Esophagus muscularis mucosa (tissue), 4 donors: ENCODE data around the gene PIK3R3. TPM values are rescaled to one million over a fixed set of nuclear protein-coding genes. Genes with fewer than 3 reads are reported as not detected.

Experiments used
- DNase-seq: peaks from one replicate; pipeline ENCODE4 v3.0.0-alpha.2; 2017; ENCODE audit errors: extremely low spot score
- H3K27ac ChIP-seq, 4 donors: fragments of 200-600 bp; sonication (generic); replicated peaks in 1 of 4; 1 replicate in 3 of 4; 2 replicates in 1 of 4; pipeline ENCODE4 v1.5.1; 2016 to 2019; ENCODE audit warnings: mild to moderate bottlenecking in 1 of 4
- H3K27me3 ChIP-seq, 4 donors: fragments of 200-600 bp; sonication (generic); one replicate each; pipeline versions ENCODE4 v1.5.1 to v1.6.0; 2016 to 2019
- H3K36me3 ChIP-seq, 4 donors: fragments of 200-600 bp; sonication (generic); one replicate each; pipeline ENCODE4 v1.5.1; 2016 to 2019
- H3K4me1 ChIP-seq, 4 donors: fragments of 200-600 bp; sonication (generic); one replicate each; pipeline ENCODE4 v1.5.1; 2016 to 2019
- H3K4me3 ChIP-seq, 4 donors: fragments of 200-600 bp; sonication (generic); 1 replicate in 2 of 4; 2 replicates in 2 of 4; pipeline ENCODE4 v1.5.1; 2016 to 2019; ENCODE audit warnings: mild to moderate bottlenecking in 4 of 4, moderate library complexity in 1 of 4
- H3K9me3 ChIP-seq, 4 donors: fragments of 200-600 bp; sonication (generic); 1 replicate in 3 of 4; 2 replicates in 1 of 4; pipeline ENCODE4 v1.5.1; 2016 to 2019
- CTCF ChIP-seq, 3 experiments: fragments of 200-600 bp in 2 of 3; fragments of 450-650 bp in 1 of 3; sonication (generic) in 2 of 3; IDR thresholded peaks; one replicate each; pipeline ENCODE4 v1.5.1; 2017 to 2019; ENCODE audit warnings: antibody characterized with exemption in 3 of 3, mild to moderate bottlenecking in 2 of 3, moderate library complexity in 1 of 3
- EP300 ChIP-seq: sonication (generic); formaldehyde crosslinking; IDR thresholded peaks from one replicate; pipeline ENCODE4 v1.6.1; 2017; ENCODE audit warnings: antibody characterized with exemption
- POLR2A ChIP-seq: fragments of 450-650 bp; IDR thresholded peaks from one replicate; pipeline ENCODE4 v1.6.1; 2017; ENCODE audit warnings: antibody characterized with exemption, moderate library complexity, mild to moderate bottlenecking, low read depth
- POLR2AphosphoS5 ChIP-seq, 2 donors: sonication (generic); formaldehyde crosslinking; IDR thresholded peaks; one replicate each; pipeline ENCODE4 v1.6.1; 2017; ENCODE audit warnings: antibody characterized with exemption in 2 of 2
- WGBS: methylation state at CpG from one replicate; pipeline ENCODE4 v1.1.5; 2018; 5-methylcytosine and 5-hydroxymethylcytosine counted together
- intact Hi-C: fragments of 100-400 bp; cut with DNase I; formaldehyde crosslinking; loops from one replicate; pipeline ENCODE4 v1.15.1; 2023
- total RNA-seq, 4 donors: library from RNA; depleted of rRNA; stranded (reverse); fragments of >200 nt; gene quantifications; one replicate each; pipeline versions ENCODE4 v1.1.0 to v1.2.1, GENCODE V29; 2016

Gene PIK3R3
- total RNA-seq, 4 donors from 2014 or later: 13.7 to 34.3 (median 21.4) TPM

GRCh38 chr1:46128344-46128743, 4.1 kb downstream of the PIK3R3 start:
- intact Hi-C loops: no loop called here
- Histone ChIP-seq H3K9me3 (no peaks in the 10 kb centered on the region), H3K27ac (no peak overlapping the region), H3K27me3 (no peaks in the 10 kb centered on the region), H3K36me3 (peaks cover 0 to 3% (median 0%) of the 10 kb centered on the region in 4 donors), H3K4me1 (peaks cover under 1 to 22% (median 9%) of the 10 kb centered on the region in 4 donors), H3K4me3 (peak overlapping the region in 3 of 4 donors; percentile 63 to 79 (median 68))
- WGBS: 97% methylated on average over 3 of the region's 3 CpGs
- TF ChIP-seq POLR2AphosphoS5 (IDR thresholded peaks at IDR 0.05): no peak
- no peak for TF ChIP-seq EP300
- TF ChIP-seq CTCF (IDR thresholded peaks at IDR 0.05): no peak
- TF ChIP-seq POLR2A: no peak
- DNase-seq: no peak

- no peak for DNase-seq
Observed at GRCh38 chr1:46118856-46119255, 13.6 kb downstream of the PIK3R3 start.

GRCh38 chr1:46117810-46118494, 14.5 kb downstream of the PIK3R3 start:
- DNase-seq: no peak
- no peaks in the 10 kb centered on the region for H3K9me3 ChIP-seq
- peaks cover 0 to 18% (median 3%) of the 10 kb centered on the region in 4 donors for H3K4me1 ChIP-seq
- no peak overlapping the region for H3K27ac ChIP-seq
- H3K4me3 ChIP-seq: no peak overlapping the region
- no peak for TF ChIP-seq CTCF (IDR thresholded peaks at IDR 0.05)
- no peak for TF ChIP-seq EP300
- no peak for TF ChIP-seq POLR2A
- no peak for TF ChIP-seq POLR2AphosphoS5 (IDR thresholded peaks at IDR 0.05)
- 95% methylated on average over 5 of the region's 5 CpGs for WGBS
- intact Hi-C loops: loop anchor here (10.0 kb wide), 1 partner anchor 73 kb away; no protein-coding TSS in a partner anchor
- no peaks in the 10 kb centered on the region for H3K27me3 ChIP-seq
- H3K36me3 ChIP-seq: peaks cover 0 to 5% (median 0%) of the 10 kb centered on the region in 4 donors

More at GRCh38 chr1:46118856-46119255, 13.6 kb downstream of the PIK3R3 start:
- TF ChIP-seq POLR2AphosphoS5 (IDR thresholded peaks at IDR 0.05) (no peak), EP300 (no peak), POLR2A (no peak), CTCF (IDR thresholded peaks at IDR 0.05) (no peak)
- Histone ChIP-seq H3K4me3 (no peak overlapping the region), H3K4me1 (peaks cover 0 to 14% (median 3%) of the 10 kb centered on the region in 4 donors), H3K9me3 (no peaks in the 10 kb centered on the region), H3K36me3 (peaks cover 0 to 5% (median 0%) of the 10 kb centered on the region in 4 donors), H3K27ac (no peak overlapping the region), H3K27me3 (no peaks in the 10 kb centered on the region)
- intact Hi-C loops: loop anchor here (10.0 kb wide), 1 partner anchor 74 kb away; no protein-coding TSS in a partner anchor

GRCh38 chr1:46114925-46115603, 17.4 kb downstream of the PIK3R3 start:
- no peaks in the 10 kb centered on the region for H3K9me3 ChIP-seq
- H3K27ac ChIP-seq: no peak overlapping the region
- H3K36me3 ChIP-seq: peaks cover 0 to 5% (median 0%) of the 10 kb centered on the region in 4 donors
- DNase-seq: no peak
- TF ChIP-seq POLR2AphosphoS5 (IDR thresholded peaks at IDR 0.05) (no peak), CTCF (IDR thresholded peaks at IDR 0.05) (no peak), POLR2A (no peak), EP300 (no peak)
- H3K4me3 ChIP-seq: no peak overlapping the region
- peaks cover 0 to 22% (median 3%) of the 10 kb centered on the region in 4 donors for H3K4me1 ChIP-seq
- intact Hi-C loops: loop anchor here (10.0 kb wide), 1 partner anchor 70 kb away; no protein-coding TSS in a partner anchor
- WGBS: 85% methylated on average over 2 of the region's 2 CpGs
- no peaks in the 10 kb centered on the region for H3K27me3 ChIP-seq
